Measurements from ENCODE around the gene MRPS10.

DNA sequence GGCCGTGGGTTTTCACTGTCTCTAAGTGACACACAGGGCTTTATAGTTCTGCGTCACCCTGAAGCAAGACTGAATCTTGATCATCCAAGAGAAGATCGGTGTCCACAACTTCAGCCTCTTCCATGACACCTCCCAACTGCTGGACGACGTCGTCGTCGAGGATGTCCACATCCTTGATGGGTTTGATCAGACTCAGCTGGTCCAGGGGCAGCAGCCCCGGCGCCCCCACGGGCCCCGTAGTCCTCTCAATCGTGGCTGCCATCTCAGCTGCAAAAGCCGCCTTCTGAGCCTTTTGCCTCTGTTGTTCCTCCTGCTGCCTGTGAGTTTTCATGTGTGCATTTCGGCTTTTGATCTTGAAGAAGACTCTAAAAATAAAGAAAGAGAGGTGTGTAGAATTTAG, 10.6 kb upstream of the MRPS10 start:
- TF ChIP-seq POLR2AphosphoS5 (IDR thresholded peaks at IDR 0.05) (no peak), POLR2A (IDR thresholded peaks at IDR 0.05; ENCODE audit: low read depth) (no peak)
- TF ChIP-seq, protein P1, sequence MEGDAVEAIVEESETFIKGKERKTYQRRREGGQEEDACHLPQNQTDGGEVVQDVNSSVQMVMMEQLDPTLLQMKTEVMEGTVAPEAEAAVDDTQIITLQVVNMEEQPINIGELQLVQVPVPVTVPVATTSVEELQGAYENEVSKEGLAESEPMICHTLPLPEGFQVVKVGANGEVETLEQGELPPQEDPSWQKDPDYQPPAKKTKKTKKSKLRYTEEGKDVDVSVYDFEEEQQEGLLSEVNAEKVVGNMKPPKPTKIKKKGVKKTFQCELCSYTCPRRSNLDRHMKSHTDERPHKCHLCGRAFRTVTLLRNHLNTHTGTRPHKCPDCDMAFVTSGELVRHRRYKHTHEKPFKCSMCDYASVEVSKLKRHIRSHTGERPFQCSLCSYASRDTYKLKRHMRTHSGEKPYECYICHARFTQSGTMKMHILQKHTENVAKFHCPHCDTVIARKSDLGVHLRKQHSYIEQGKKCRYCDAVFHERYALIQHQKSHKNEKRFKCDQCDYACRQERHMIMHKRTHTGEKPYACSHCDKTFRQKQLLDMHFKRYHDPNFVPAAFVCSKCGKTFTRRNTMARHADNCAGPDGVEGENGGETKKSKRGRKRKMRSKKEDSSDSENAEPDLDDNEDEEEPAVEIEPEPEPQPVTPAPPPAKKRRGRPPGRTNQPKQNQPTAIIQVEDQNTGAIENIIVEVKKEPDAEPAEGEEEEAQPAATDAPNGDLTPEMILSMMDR (IDR thresholded peaks at IDR 0.05) = no peak

Data from esophagus muscularis mucosa (tissue), 3 donors.